Thoracic aorta (tissue), 2 donors: Measurements from ENCODE around the gene UMODL1. TPM values are rescaled to one million over a fixed set of nuclear protein-coding genes. Genes with fewer than 3 reads are reported as not detected.

Source experiments
- ATAC-seq: fragments of 150-250 bp; one replicate; pipeline ENCODE4 v1.8.0; 2017; ENCODE audit warnings: low read depth; ENCODE audit not compliant: insufficient number of reproducible peaks, low FRiP score
- DNase-seq: peaks from one replicate; pipeline ENCODE4 v3.0.0-alpha.2; 2020; ENCODE audit warnings: low spot score
- H3K27ac ChIP-seq, 2 donors: fragments of 200-600 bp; sonication (generic); 1 replicate in 1 of 2; 2 replicates in 1 of 2; pipeline ENCODE4 v1.5.1; 2016; ENCODE audit warnings: mild to moderate bottlenecking in 2 of 2, moderate library complexity in 2 of 2
- H3K27me3 ChIP-seq: fragments of 200-600 bp; sonication (generic); replicated peaks from 2 replicates; pipeline ENCODE4 v1.6.0; 2016; ENCODE audit warnings: mild to moderate bottlenecking; ENCODE audit not compliant: insufficient read depth
- H3K36me3 ChIP-seq: fragments of 200-600 bp; sonication (generic); one replicate; pipeline ENCODE4 v1.5.1; 2016
- H3K4me1 ChIP-seq, 2 donors: fragments of 200-600 bp; sonication (generic); 1 replicate in 1 of 2; 2 replicates in 1 of 2; pipeline versions ENCODE4 v1.5.1 to v1.6.0; 2016; ENCODE audit warnings: low read depth in 2 of 2, mild to moderate bottlenecking in 1 of 2; ENCODE audit not compliant: control insufficient read depth in 1 of 2
- H3K4me3 ChIP-seq: fragments of 200-600 bp; sonication (generic); 2 replicates; pipeline ENCODE4 v1.5.1; 2016; ENCODE audit warnings: mild to moderate bottlenecking
- H3K9me3 ChIP-seq: fragments of 200-600 bp; sonication (generic); 2 replicates; pipeline ENCODE4 v1.5.1; 2016
- CTCF ChIP-seq: fragments of 200-600 bp; sonication (generic); IDR thresholded peaks from one replicate; pipeline ENCODE4 v1.5.1; 2019; ENCODE audit warnings: antibody characterized with exemption
- total RNA-seq, 2 donors: library from RNA; depleted of rRNA; stranded (reverse); fragments of >200 nt; gene quantifications; one replicate each; pipeline versions ENCODE4 v1.1.0 to v1.2.3, GENCODE V29; 2016

UMODL1 gene
- total RNA-seq, 2 donors from 2014 or later: 0.14 TPM; not detected in 1

- TF ChIP-seq CTCF: no peak
- Histone ChIP-seq H3K9me3 (no peaks in the 10 kb centered on the region), H3K27ac (no peak overlapping the region), H3K36me3 (no peaks in the 10 kb centered on the region), H3K4me1 (no peaks in the 10 kb centered on the region), H3K4me3 (no peak overlapping the region), H3K27me3 (no peaks in the 10 kb centered on the region)
- DNase-seq (no peak), ATAC-seq (no peak)
Observed at GRCh38 chr21:42189860-42190485, 118.9 kb downstream of the UMODL1 start.

GRCh38 chr21:42190486-42190863 lies 119.4 kb downstream of the UMODL1 start:
- no peak for DNase-seq
- Histone ChIP-seq H3K27ac (no peak overlapping the region), H3K9me3 (no peaks in the 10 kb centered on the region), H3K4me1 (no peaks in the 10 kb centered on the region), H3K4me3 (no peak overlapping the region), H3K36me3 (no peaks in the 10 kb centered on the region), H3K27me3 (no peaks in the 10 kb centered on the region)
- TF ChIP-seq CTCF: no peak
- no peak for ATAC-seq

- no peaks in the 10 kb centered on the region for H3K27me3 ChIP-seq
- no peaks in the 10 kb centered on the region for H3K9me3 ChIP-seq
- no peak for TF ChIP-seq CTCF
- no peak for DNase-seq
- ATAC-seq: no peak
- H3K36me3 ChIP-seq: no peaks in the 10 kb centered on the region
- H3K27ac ChIP-seq: no peak overlapping the region
- H3K4me1 ChIP-seq: no peaks in the 10 kb centered on the region
- H3K4me3 ChIP-seq: no peak overlapping the region
Observed at GRCh38 chr21:42191064-42191463, 119.9 kb downstream of the UMODL1 start.

GRCh38 chr21:42191696-42192595 lies 120.8 kb downstream of the UMODL1 start:
- Histone ChIP-seq H3K27me3 (no peaks in the 10 kb centered on the region), H3K9me3 (no peaks in the 10 kb centered on the region), H3K4me3 (no peak overlapping the region), H3K27ac (no peak overlapping the region), H3K4me1 (no peaks in the 10 kb centered on the region), H3K36me3 (no peaks in the 10 kb centered on the region)
- DNase-seq (no peak), ATAC-seq (no peak)
- TF ChIP-seq CTCF: no peak

Other genes starting within 250 kb of the UMODL1 start
- gene PRDM15, start 192.0 kb upstream of the UMODL1 start, total RNA-seq: 10 to 100 TPM in 1 of 2 donors, 1 to 10 TPM in 1; 9.0 to 14.9 TPM
- gene C2CD2, start 117.3 kb upstream of the UMODL1 start, total RNA-seq: 10 to 100 TPM; 59.5 to 77.3 TPM
- gene ZBTB21, start 61.0 kb upstream of the UMODL1 start, total RNA-seq: 10 to 100 TPM; 16.5 to 23.8 TPM
- 10 to 100 TPM; 15.6 to 20.6 TPM for gene ABCG1, start 147.8 kb downstream of the UMODL1 start, total RNA-seq
- 1 to 10 TPM in 1 of 2 donors, not detected in 1; 3.2 TPM for gene TFF3, start 244.1 kb downstream of the UMODL1 start, total RNA-seq